Stimulated activated effector memory CD8-positive, alpha-beta T cell treated with anti-CD3 and anti-CD28 coated beads, Interleukin-12 subunit alpha, Interleukin-12 subunit beta, amount 100 ng/mL, for 72 hours (primary cell): ENCODE results near the gene KRT4.
"Not testable (repeated sequence)": the region's sequence is repeated elsewhere in the genome, so short reads cannot be mapped to it uniquely, and the experiment has no call there.

Experiments
- ATAC-seq: fragments of 150-1000 bp; cut with Tn5 transposase; 2 replicates; pipeline ENCODE4 v1.10.0; 2021
- DNase-seq, 2 donors: peaks; one replicate each; pipeline ENCODE4 v3.0.0; 2021 to 2022; ENCODE audit warnings: low spot score in 2 of 2
- H3K27ac Mint-ChIP-seq: one replicate; pipeline ENCODE4 v1.8.0; 2022; ENCODE audit warnings: mild to moderate bottlenecking, mixed read lengths
- H3K36me3 Mint-ChIP-seq: one replicate; pipeline ENCODE4 v1.8.0; 2022; ENCODE audit warnings: mild to moderate bottlenecking, mixed read lengths
- H3K4me1 Mint-ChIP-seq: one replicate; pipeline ENCODE4 v1.8.0; 2022; ENCODE audit warnings: mixed read lengths
- H3K4me3 Mint-ChIP-seq: one replicate; pipeline ENCODE4 v1.8.0; 2022; ENCODE audit warnings: mild to moderate bottlenecking, mixed read lengths
- H3K9me3 Mint-ChIP-seq: one replicate; pipeline ENCODE4 v1.8.0; 2022; ENCODE audit warnings: mixed read lengths

Gene KRT4

GRCh38 chr12:52768479-52769200 is 45.3 kb downstream of the KRT4 start:
- Mint-ChIP-seq H3K9me3 (no peaks in the 10 kb centered on the region), H3K36me3 (no peaks in the 10 kb centered on the region), H3K4me1 (no peaks in the 10 kb centered on the region)

GRCh38 chr12:52767427-52767826 is 46.5 kb downstream of the KRT4 start:
- H3K9me3 Mint-ChIP-seq = no peaks in the 10 kb centered on the region
- no peaks in the 10 kb centered on the region for H3K36me3 Mint-ChIP-seq
- no peak overlapping the region for H3K27ac Mint-ChIP-seq
- DNase-seq (no peak), ATAC-seq (no peak)
- H3K4me3 Mint-ChIP-seq = no peak overlapping the region
- no peaks in the 10 kb centered on the region for H3K4me1 Mint-ChIP-seq

More at GRCh38 chr12:52768479-52769200, 45.3 kb downstream of the KRT4 start:
- DNase-seq (no peak), ATAC-seq (no peak)
- Mint-ChIP-seq H3K4me3 (no peak overlapping the region), H3K27ac (no peak overlapping the region)

GRCh38 chr12:52767020-52767379 is 46.9 kb downstream of the KRT4 start:
- H3K4me3 Mint-ChIP-seq = no peak overlapping the region
- no peak for ATAC-seq
- H3K9me3 Mint-ChIP-seq = no peaks in the 10 kb centered on the region
- H3K4me1 Mint-ChIP-seq = no peaks in the 10 kb centered on the region
- DNase-seq = no peak
- H3K27ac Mint-ChIP-seq = no peak overlapping the region
- H3K36me3 Mint-ChIP-seq = no peaks in the 10 kb centered on the region

- Mint-ChIP-seq H3K4me1 (no peaks in the 10 kb centered on the region), H3K27ac (no peak overlapping the region), H3K36me3 (no peaks in the 10 kb centered on the region), H3K9me3 (no peaks in the 10 kb centered on the region), H3K4me3 (no peak overlapping the region)
- ATAC-seq (no peak), DNase-seq (no peak)
Observed at GRCh38 chr12:52766351-52767019, 47.4 kb downstream of the KRT4 start.

- no peaks in the 10 kb centered on the region for H3K36me3 Mint-ChIP-seq
- peaks cover 3% of the 10 kb centered on the region for H3K9me3 Mint-ChIP-seq
- H3K4me1 Mint-ChIP-seq = no peaks in the 10 kb centered on the region
- no peak for ATAC-seq
- no peak overlapping the region for H3K27ac Mint-ChIP-seq
- DNase-seq = no peak
- no peak overlapping the region for H3K4me3 Mint-ChIP-seq
Observed at GRCh38 chr12:52765702-52766101, 48.2 kb downstream of the KRT4 start.

- Mint-ChIP-seq H3K27ac (no peak overlapping the region), H3K9me3 (peaks cover 10% of the 10 kb centered on the region), H3K36me3 (no peaks in the 10 kb centered on the region), H3K4me3 (no peak overlapping the region), H3K4me1 (no peaks in the 10 kb centered on the region)
- DNase-seq (no peak), ATAC-seq (no peak)
Observed at GRCh38 chr12:52763991-52764390, 49.9 kb downstream of the KRT4 start.

GRCh38 chr12:52763036-52763659 is 50.8 kb downstream of the KRT4 start:
- no peaks in the 10 kb centered on the region for H3K36me3 Mint-ChIP-seq
- no peaks in the 10 kb centered on the region for H3K4me1 Mint-ChIP-seq
- ATAC-seq = no peak
- no peak for DNase-seq
- no peak overlapping the region for H3K27ac Mint-ChIP-seq
- H3K4me3 Mint-ChIP-seq = no peak overlapping the region
- H3K9me3 Mint-ChIP-seq = peaks cover 10% of the 10 kb centered on the region

- Mint-ChIP-seq H3K4me1 (no peaks in the 10 kb centered on the region), H3K27ac (no peak overlapping the region), H3K4me3 (no peak overlapping the region)
Observed at GRCh38 chr12:52761802-52762201, 52.1 kb downstream of the KRT4 start.

GRCh38 chr12:52761218-52761617 is 52.7 kb downstream of the KRT4 start:
- ATAC-seq, H3K36me3 Mint-ChIP-seq, H3K9me3 Mint-ChIP-seq, DNase-seq, H3K4me1 Mint-ChIP-seq, H3K27ac Mint-ChIP-seq, H3K4me3 Mint-ChIP-seq: not testable (repeated sequence)

More at GRCh38 chr12:52761802-52762201, 52.1 kb downstream of the KRT4 start:
- DNase-seq (no peak), ATAC-seq (no peak)
- Mint-ChIP-seq H3K36me3 (no peaks in the 10 kb centered on the region), H3K9me3 (peaks cover 10% of the 10 kb centered on the region)

- no peak for DNase-seq
- H3K36me3 Mint-ChIP-seq = no peaks in the 10 kb centered on the region
- H3K4me1 Mint-ChIP-seq = no peaks in the 10 kb centered on the region
- peaks cover 10% of the 10 kb centered on the region for H3K9me3 Mint-ChIP-seq
- no peak overlapping the region for H3K4me3 Mint-ChIP-seq
- ATAC-seq = no peak
- no peak overlapping the region for H3K27ac Mint-ChIP-seq
Observed at GRCh38 chr12:52760623-52761022, 53.3 kb downstream of the KRT4 start.

GRCh38 chr12:52759695-52760094 is 54.2 kb downstream of the KRT4 start:
- ATAC-seq (no peak), DNase-seq (no peak)
- Mint-ChIP-seq H3K9me3 (peaks cover 10% of the 10 kb centered on the region), H3K4me3 (no peak overlapping the region), H3K27ac (no peak overlapping the region), H3K4me1 (no peaks in the 10 kb centered on the region), H3K36me3 (no peaks in the 10 kb centered on the region)

GRCh38 chr12:52759218-52759617 is 54.7 kb downstream of the KRT4 start:
- ATAC-seq = no peak
- Mint-ChIP-seq H3K36me3 (no peaks in the 10 kb centered on the region), H3K4me1 (no peaks in the 10 kb centered on the region), H3K4me3 (no peak overlapping the region), H3K27ac (no peak overlapping the region), H3K9me3 (peaks cover 10% of the 10 kb centered on the region)
- no peak for DNase-seq

GRCh38 chr12:52757449-52758176 is 56.3 kb downstream of the KRT4 start:
- H3K4me1 Mint-ChIP-seq = no peaks in the 10 kb centered on the region
- no peak overlapping the region for H3K4me3 Mint-ChIP-seq
- ATAC-seq = no peak
- H3K36me3 Mint-ChIP-seq = no peaks in the 10 kb centered on the region
- DNase-seq = no peak
- no peak overlapping the region for H3K27ac Mint-ChIP-seq
- peaks cover 10% of the 10 kb centered on the region for H3K9me3 Mint-ChIP-seq
